ENCODE data around the gene DMWD.
"Not testable (repeated sequence)": the region's sequence is repeated elsewhere in the genome, so short reads cannot be mapped to it uniquely, and the experiment has no call there.

Gene DMWD

DNA sequence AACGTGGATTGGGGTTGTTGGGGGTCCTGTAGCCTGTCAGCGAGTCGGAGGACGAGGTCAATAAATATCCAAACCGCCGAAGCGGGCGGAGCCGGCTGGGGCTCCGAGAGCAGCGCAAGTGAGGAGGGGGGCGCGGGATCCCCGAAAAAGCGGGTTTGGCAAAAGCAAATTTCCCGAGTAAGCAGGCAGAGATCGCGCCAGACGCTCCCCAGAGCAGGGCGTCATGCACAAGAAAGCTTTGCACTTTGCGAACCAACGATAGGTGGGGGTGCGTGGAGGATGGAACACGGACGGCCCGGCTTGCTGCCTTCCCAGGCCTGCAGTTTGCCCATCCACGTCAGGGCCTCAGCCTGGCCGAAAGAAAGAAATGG is 22.8 kb downstream of the DMWD start:
- DNase-seq (ENCODE audit: low read depth) = no peak

DNA sequence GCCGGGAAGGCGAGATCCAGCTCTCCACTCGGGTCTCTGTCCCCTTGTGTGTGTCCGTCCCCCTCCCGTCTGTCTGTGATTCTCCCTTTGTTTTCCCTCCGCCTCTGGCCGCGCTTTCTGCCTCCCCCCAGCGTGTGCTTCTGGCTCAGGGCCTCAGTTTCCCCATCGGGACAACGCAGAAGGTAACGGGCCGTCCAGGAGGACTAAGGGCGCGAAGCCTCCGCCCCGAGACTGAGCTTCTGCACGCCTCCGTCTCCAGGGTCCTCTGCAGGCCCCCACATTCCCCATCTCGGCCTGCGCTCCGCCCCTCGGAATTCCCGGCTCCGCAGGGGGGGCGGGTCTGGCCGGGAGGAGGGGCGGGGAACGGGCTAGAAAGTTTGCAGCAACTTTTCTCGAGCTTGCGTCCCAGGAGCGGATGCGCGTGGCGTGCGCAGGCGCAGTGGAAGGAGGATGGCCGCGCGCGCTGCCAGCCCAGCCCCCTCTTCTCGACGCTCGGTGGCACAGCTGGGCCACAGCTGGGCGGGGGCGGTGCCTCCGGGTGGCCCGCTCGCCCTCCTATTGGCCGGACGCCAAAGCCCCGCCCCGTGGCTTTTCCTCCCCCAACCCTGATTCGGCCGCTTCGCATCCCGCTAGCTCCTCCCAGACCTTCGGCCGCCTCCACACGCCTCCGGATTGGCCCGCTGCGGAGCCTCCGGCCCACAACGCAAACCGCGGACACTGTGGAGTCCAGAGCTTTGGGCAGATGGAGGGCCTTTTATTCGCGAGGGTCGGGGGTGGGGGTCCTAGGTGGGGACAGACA is 23.5 kb downstream of the DMWD start, which contains the start of gene SIX5:
Gene SIX5 (minus strand): TSS at position 269 of the 799 bp plus-strand sequence. CDS start 408 bp downstream, outside the sequence.
- peak; percentile 88 for DNase-seq (ENCODE audit: low read depth)

DNA sequence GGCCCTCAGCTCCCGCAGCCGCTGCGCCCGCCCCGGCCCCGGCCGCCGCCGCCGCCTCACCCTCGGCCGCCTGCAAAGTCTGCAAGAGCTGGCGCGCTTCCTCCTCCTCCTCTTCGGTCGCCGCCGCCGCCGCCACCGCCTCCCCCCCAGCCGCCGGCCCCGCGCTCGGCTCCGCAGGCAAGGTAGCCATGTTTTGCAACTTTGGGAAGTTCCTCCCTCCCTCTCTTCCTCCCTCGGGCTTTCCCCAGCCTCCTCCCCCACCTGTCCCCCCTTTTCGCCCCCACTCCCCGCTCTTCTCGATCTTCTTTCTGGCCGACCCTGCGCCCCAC is 24.0 kb downstream of the DMWD start:
- no peak for DNase-seq (ENCODE audit: low read depth)

DNA sequence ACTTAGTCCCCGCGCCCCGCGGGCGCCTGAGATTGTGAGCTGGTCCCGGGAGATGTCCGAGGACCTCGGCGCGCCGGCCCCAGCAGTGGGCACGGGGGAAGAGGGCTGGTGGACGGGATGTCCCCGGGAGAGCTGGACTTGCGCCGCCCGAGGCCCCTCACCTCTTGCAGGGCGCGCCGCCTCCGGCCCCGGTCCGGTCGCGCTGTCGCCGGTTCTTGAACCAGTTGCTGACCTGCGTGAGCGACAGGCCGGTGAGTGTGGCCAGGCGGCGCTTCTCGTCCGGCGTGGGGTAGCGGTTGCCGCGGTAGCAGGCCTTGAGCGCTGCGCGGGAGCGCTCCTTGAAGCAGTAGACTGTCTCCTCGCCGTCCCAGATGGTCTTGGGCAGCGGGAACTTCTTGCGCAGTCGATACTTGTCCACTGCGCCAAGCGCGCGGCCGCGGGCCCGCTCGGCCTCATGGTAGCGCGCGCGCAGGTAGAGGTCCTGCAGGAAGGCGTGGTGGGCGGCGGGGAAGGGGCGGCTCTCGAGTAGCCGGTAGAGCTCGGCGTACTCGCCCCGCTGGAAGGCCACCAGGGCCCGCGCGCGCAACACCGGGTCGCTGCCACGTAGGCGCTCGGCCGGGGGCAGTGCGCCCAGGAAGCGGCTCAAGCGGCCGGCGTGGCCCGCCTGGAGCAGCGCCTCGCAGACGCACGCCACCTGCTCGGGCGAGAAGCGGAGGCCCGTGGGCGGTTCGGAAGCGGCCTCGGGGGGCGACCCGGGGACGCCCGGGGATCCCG is 24.6 kb downstream of the DMWD start:
- DNase-seq (ENCODE audit: low read depth) = no peak

DNA sequence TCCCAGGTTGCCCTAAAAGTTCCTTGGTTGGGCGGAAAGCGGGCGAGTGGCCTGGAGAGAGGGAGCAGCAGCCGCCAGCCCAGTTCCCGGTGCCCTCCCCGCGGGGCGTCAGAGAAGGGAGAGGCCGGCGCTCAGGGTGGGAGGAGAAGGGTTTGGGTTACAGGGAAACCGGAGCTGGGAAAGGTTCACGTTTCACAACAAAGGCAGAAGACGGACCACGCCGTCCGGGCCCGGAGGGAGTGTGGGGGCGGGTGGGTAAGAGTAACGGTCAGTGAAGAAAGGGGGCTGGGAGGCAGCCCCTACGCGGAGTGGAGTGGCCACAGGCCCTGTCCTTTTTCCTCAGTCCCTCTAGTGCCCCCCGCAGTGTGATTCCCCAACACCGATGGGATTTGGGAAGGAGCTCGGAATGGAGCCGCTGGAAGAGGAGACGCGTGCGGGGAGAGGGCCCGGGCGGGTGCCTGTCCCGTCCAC is 25.2 kb downstream of the DMWD start:
- DNase-seq (ENCODE audit: low read depth) = peak; percentile 38

DNA sequence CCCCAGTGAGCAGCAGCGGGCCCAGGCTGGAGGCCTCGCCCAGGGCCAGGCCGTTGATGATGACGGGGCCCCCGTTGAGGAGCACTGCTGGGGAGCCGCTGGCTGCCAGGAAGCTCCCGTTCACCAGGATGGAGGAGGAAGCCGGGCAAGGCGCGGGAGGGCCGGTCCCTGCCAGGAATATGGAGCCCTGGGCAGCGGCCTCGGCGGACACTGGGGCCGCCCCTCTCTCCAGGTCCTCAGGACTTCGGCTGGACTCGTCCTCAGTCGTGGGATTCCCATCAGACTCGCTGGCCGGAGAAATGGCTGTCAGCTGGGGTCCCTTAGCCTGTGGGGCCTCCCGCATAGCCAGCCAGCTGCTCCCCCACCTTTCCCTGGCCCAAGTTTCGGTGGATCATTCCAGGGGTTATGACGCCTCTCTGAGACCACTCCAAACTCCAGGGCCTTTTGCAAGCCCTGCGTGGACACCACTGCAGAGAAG is 25.7 kb downstream of the DMWD start:
- no peak for DNase-seq (ENCODE audit: low read depth)

DNA sequence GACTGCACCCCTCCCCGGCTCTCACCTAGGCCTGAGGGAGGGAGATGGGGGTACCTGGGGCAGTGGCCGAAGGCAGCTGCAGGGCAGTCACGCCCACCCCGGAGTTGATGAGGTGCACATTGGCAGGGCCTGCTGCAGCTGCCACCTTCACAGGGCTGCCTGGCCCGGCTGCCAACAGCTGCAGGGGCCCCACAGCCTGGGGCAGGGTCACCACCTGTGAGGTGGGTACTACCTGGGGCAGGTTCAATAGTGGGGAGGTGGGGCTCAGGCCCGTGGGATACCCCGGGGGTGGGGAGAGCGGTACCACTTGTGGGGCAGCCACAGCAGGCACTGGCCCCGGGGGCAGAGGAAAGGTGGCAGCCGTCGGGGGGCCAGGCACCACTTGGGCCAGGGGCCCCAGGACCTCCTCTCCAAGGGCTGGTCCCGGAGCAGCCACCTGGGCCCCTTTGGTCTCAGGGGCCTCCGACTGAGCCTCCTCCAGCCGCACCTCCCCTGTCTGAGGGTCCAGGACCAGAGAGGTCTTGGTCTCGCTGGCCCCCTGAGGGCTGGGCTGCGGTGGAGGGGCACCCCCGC is 26.3 kb downstream of the DMWD start:
- DNase-seq (ENCODE audit: low read depth) = no peak

DNA sequence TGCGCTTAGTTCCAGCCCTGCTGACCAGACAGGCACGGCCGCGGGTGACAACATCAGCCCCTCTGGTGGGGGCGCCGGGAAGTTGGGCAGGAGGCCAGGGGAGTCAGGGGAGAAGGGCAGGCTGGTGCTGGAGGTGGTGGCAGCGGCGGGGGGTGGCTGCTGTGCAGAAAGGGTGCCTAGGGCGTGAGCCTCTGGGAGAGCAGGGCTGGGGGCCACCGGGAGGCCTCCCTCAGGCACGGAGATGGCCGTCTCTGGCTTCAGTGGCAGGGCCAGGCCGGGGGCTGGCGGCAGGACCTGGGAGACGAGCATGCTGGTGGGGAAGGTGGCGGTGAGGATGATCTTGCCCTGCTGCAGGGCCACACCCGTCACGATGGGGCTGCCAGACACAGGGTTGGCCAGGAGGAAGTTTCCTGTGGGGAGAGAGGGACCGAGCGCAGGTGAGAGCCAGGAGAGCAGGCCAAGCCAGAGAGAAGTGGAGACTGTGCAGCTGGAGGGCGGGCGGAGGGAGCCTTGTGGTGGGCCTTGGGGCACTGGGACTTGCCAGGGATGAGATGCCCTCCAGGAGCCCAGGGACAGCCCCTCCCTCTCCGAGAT is 26.8 kb downstream of the DMWD start:
- DNase-seq (ENCODE audit: low read depth) = no peak

DNA sequence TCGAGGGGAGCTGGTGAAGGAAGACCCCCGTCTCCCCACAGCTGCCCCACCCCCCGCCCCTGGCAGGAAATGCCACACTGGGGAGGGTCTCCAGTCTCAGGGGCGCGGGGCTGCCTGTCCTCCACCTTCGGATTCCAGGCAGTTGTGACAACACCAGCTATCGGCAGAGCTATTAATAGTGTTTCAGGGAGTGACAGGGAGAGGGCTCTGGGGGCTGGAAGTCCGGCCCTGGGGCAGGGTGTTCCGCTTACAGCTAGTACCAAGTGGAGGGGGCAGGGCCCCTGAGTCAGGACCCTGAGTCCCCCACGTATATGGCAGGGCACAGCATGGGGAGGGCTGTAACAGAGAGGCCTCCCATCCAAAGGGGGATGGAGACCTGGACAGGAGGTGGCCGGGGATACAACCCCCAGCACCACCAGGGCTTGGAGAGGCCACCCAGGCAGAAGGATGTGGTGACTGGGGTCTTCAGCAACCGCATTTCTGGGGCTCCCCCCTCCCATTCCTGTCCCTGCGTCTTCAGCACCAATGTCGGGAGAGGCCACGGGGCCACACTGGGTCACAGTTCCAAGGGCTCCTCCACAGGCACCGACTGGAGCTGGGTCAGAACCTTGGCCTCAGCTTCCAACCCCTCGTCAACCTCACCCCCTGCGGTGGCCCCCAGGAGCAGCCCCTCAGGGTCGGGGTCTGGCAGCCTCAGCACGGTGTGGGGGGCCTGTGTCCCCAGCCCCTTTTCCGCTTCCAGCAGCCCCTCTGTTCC is 27.5 kb downstream of the DMWD start:
- no peak for DNase-seq (ENCODE audit: low read depth)

DNA sequence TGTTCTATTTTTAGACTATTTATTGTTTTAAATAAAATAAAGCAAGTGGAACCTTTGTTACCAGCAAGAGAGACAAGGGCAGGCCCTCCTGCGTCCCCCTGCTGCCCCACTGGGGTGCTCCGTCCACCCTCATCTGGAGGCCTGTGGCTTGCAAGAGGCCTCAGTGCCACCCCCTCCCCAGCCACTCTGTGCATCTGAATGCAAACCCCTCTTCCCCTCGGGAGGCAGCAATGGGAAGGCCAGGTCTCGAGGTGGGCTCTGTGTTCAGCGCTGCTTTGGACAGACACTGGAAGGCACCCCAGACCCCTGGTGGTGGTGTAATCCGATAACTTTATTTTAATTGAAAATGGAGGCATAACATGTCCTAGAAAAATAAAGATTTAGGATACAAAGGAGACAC is 28.2 kb downstream of the DMWD start:
- no peak for DNase-seq (ENCODE audit: low read depth)

DNA sequence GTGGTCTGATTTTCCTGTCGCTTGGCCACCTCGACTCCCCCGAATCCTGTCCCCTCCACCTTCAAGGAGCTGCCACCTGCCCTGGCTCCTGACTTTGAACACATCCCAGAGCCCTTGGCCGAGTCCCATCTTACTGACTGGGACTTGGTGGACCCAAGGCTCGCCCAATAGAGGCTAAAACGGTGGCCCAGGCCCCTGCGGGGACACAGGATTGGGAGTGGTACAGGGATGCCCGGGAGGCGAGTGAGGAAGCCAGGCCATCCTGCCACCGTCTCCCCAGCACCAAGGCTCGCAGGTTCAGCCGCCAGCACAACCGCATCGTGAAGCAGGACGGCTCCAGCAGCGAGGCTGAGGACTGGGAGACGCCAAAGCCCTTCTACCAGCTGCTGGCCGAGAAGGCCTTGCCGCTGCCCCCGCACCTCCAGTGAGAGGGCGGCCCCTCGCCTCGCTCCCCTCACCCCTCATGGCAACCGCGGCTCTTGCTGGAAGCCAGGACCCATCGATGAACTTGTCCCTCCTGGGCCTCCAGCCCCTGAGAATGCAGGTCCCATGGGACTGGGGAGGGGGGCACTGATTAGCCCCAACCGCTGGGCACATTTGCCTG is 28.9 kb downstream of the DMWD start:
- no peak for DNase-seq (ENCODE audit: low read depth)

DNA sequence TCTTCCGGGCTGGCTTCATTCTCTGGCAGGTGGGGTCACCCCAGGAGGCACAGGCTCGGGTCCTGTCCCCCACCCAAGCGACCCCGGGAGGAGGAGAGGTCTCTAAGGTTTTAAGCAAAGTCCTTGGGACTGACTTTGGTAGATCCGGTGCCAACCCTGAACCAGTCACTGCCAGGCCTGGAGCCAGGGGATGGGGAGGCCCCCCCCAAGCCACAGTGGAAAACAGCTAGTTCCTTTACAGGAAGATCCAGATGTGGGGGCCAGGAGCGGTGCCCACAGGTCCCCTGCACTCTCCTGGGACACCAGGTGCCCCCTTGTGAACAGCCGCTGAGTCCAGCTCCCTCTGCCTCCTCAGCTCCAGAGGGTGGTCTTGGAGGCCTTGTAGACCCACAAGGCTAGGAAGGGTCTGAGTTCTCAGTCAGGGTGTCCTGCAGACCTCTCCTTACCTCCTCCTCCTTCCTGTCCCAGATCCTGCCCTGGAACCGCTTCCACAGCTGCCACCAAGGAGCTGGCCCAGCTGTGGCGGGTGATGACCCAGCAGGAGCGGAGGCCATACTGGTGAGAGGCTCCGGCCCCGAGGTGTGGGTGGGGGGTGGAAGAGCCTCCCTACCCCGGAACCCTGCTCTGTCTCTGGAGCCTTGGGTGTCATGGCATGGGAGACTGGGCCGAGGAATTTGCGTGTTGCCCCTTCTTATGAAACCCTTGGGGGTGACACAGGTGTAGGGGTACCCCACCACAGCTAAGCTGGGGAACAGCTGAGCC is 29.6 kb downstream of the DMWD start:
- DNase-seq (ENCODE audit: low read depth) = no peak

DNA sequence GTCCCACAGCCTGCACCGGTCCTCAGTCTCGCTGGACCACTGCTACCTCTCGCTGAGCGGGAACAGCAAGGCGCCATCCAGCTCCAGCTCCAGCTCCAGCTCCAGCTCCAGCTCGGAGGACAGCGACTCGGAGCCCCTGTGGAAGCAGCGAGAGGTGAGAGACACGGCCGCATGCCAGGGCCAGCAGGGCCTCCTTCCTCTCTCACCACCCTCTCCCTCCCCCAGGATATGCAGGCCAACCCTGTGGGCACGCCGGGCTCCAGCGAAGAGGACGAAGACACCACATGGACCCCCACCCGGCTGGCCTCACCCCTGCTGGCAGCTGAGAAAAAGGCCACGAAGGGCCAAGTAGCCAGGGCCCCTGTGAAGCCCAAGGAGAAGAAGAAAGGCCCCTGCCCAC is 30.9 kb downstream of the DMWD start:
- DNase-seq (ENCODE audit: low read depth) = no peak

DNA sequence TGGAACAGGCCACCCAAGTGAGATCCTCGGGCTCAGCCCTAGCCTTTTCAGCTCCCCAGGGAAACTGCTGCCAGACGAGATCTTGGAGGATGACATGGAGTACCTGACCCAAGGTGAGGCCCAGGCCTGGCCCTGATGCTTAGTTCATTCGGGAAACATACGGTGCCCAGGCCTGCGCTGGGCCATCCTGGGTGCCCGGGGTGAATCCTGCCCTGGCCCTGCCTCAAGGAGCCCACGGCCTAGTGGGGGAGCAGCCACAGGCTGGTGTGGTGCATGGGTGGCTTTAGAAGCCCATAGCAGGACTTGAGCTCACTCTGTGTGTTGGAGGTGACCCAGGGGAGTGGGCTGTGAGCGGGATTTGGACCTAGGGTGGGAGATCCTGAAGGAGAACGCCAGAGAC is 33.7 kb downstream of the DMWD start:
- no peak for DNase-seq (ENCODE audit: low read depth)

DNA sequence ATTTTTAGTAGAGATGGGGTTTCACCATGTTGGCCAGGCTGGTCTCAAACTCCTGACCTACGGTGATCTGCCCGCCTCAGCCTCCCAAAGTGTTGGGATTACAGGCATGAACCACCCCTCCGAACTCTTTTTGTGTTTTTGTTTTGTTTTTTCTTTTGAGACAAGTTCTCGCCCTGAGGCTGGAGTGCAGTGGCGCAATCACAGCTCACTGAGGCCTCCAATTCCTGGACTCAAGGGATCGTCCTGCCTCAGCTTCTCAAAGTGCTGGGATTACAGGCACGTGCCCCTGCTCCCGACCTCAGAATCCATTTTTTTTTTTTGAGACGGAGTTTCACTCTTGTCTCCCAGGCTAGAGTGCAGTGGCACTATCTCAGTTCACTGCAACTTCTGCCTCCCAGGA is 35.0 kb downstream of the DMWD start:
- no peak for DNase-seq (ENCODE audit: low read depth)

DNA sequence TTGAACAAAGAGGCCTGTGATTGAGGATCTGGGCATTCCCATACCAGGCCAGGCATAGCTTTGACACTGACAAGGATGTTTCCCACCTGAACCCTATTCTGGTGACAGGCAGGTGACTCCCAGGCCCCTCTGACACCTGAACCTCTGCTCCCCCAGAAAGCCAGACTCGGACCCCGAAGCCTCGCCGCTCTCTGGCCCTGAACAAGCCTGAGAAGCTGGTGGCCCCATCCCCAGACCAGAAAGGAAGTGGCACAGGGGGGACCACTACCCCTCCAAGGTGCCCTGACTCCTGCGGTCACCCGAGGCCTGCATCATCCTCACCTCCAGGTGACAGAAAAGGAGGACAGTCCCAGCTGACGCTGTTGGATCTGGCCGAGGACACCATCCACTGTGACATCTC is 38.3 kb downstream of the DMWD start:
- DNase-seq (ENCODE audit: low read depth) = no peak

DNA sequence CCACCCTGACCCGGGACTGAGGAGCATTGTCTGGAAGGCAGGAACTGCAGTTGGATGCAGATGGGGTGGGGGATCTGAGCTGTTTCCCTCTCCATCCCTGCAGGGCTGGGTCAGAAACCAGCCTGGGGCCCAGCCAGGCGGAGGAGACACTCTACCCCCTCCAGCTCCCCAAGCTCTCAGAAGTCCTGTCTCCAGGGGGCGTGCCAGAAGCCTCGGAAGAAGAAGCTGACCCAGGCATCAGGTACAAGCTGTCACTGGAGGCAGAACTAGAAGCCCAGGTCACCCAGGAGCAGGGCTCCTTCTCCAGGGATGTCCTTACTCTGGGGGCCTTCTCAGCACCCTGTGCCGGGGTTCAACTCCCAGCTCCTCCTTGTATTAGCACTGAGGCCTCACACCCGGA is 39.1 kb downstream of the DMWD start:
- DNase-seq (ENCODE audit: low read depth) = no peak

DNA sequence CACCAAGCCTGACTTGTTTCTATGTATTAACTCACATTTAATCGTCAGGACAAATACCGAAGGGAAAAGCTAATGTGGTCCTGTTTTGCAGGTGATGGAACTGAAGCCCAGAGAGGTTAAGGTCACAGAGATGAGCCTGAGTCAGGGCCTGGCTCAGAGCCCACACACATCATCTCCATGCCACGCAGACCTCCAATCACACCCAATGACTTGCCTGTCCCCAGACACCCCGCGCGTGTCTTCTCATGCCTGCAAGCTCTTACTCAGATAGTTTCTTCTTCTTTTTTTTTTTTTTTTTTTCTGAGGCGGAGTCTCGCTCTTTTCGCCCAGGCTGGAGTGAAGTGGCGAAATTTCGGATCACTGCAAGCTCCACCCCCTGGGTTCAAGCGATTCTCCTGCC is 40.0 kb downstream of the DMWD start:
- no peak for DNase-seq (ENCODE audit: low read depth)

DNA sequence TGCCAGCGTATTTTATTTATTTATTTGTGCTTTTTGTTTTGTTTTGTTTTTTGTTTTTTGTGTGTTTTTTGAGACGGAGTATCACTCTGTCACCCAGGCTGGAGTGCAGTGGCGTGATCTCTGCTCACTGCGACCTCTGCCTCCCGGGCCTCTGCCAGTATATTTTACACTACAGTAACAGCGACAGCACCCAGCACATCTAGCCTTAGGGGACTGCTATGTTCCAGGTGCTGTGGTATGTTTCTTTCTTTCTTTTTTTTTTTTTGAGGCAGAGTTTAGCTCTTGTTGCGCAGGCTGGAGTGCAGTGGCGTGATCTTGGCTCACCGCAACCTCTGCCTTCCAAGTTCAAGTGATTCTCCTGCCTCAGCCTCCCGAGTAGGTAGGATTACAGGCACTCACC is 41.2 kb downstream of the DMWD start:
- DNase-seq (ENCODE audit: low read depth) = not testable (repeated sequence)

DNA sequence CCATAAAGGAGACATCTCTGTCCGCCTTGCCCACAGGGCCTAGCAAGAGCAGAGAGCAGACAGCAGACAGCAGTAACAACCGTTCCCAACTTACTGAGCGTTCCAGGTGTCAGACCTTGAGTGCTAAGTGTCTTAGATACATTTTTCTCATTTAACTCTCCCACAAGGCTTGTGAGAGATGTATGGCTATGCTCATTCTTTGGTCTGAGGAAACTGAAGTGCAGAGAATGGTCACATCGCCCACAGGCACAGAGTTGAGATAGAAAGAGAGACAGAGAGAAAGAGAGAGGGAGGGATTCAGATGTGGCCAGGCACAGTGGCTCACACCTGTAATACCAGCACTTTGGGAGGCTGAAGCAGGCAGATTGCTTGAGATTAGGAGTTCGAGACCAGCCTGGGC is 45.1 kb downstream of the DMWD start:
- no peak for DNase-seq (ENCODE audit: low read depth)

DNA sequence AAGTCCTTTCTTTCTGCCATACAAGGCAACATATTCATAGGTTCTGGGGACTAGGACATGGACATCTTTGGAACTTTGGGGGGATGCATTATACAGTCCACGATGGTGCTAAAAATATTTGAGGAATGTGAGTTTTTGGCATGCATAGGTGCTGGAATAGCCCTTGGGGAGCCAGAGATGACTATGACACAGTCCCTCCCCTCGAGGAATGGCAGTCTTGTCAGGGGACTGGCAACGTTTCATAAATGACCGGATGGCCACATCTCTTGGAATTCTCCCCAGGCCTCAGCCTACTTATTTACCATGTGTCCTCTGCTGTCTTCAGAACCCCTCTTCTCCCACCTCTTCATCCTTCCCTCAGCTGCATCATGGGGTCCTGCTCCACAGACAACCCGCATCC is 45.8 kb downstream of the DMWD start:
- DNase-seq (ENCODE audit: low read depth) = no peak
